A673 (cell line): ENCODE results near the gene TMEM218.

Source experiments
- CTCF ChIP-seq: fragments of 300-800, 200-600 bp; sonication (generic); conservative IDR thresholded peaks from 2 replicates; pipeline ENCODE4 v1.5.1; 2017; ENCODE audit warnings: low read depth, mild to moderate bottlenecking, antibody characterized with exemption, low read length, moderate library complexity, mixed read lengths
- EZH2 ChIP-seq: fragments of 200-600 bp; sonication (generic); IDR thresholded peaks from 2 replicates; pipeline ENCODE4 v1.6.1; 2017; ENCODE audit warnings: borderline replicate concordance, low read depth, mild to moderate bottlenecking, mixed read lengths, antibody characterized with exemption, low read length; ENCODE audit not compliant: poor library complexity, severe bottlenecking

GRCh38 chr11:125069008-125069407 lies 42.4 kb downstream of the TMEM218 start:
- TF ChIP-seq CTCF (no peak), EZH2 (no peak)
